HepG2 (cell line): ENCODE measurements around the gene INO80B. TPM values are rescaled to one million over a fixed set of nuclear protein-coding genes. Genes with fewer than 3 reads are reported as not detected.

ENCODE experiments used
- ASH2L ChIP-seq: fragments of 300-600, 200-600 bp; sonication (generic); IDR thresholded peaks from 2 replicates; pipeline ENCODE4 v1.7.0; 2017; ENCODE audit warnings: low read depth, mild to moderate bottlenecking, moderate library complexity, mixed read lengths, low read length; ENCODE audit not compliant: insufficient read length
- BCL6 ChIP-seq: IDR thresholded peaks from 2 replicates; pipeline ENCODE4 v1.6.1; 2016; ENCODE audit warnings: missing genetic modification reagents, missing compliant biosample characterization
- DNMT1 ChIP-seq: sonication (generic); formaldehyde crosslinking; IDR thresholded peaks from 2 replicates; pipeline ENCODE4 v1.5.1; 2020; ENCODE audit warnings: mild to moderate bottlenecking, missing genetic modification reagents
- HNRNPL ChIP-seq: fragments of 200-400 bp; formaldehyde crosslinking; IDR thresholded peaks from 2 replicates; pipeline ENCODE4 v1.6.1; 2017; ENCODE audit warnings: mild to moderate bottlenecking, low read depth, low read length
- ISL2 ChIP-seq: sonication (generic); formaldehyde crosslinking; IDR thresholded peaks from 2 replicates; pipeline ENCODE4 v1.5.0; 2020; ENCODE audit warnings: missing genetic modification reagents
- KDM1A ChIP-seq: IDR thresholded peaks from 2 replicates; pipeline ENCODE4 v1.6.1; 2016; ENCODE audit warnings: missing compliant biosample characterization
- KDM2A ChIP-seq: sonication (generic); formaldehyde crosslinking; IDR thresholded peaks from 2 replicates; pipeline ENCODE4 v1.4.0; 2020; ENCODE audit warnings: low read depth, missing genetic modification reagents, borderline replicate concordance
- KLF15 ChIP-seq: sonication (generic); formaldehyde crosslinking; IDR thresholded peaks from 2 replicates; pipeline ENCODE4 v1.8.1; 2023; ENCODE audit warnings: borderline replicate concordance, mild to moderate bottlenecking, inconsistent platforms, missing genetic modification reagents, mixed read lengths
- NR2F2 ChIP-seq: IDR thresholded peaks from 2 replicates; pipeline ENCODE4 v1.6.1; 2012; ENCODE audit warnings: low read depth, inconsistent platforms, borderline replicate concordance
- ONECUT2 ChIP-seq: sonication (generic); formaldehyde crosslinking; IDR thresholded peaks from 2 replicates; pipeline ENCODE4 v1.4.0; 2020; ENCODE audit warnings: missing genetic modification reagents
- SIN3A ChIP-seq: IDR thresholded peaks from 2 replicates; pipeline ENCODE4 v1.6.1; 2011; ENCODE audit warnings: low read depth, mild to moderate bottlenecking, control low read depth, low read length, borderline replicate concordance
- WIZ ChIP-seq: sonication (generic); formaldehyde crosslinking; IDR thresholded peaks from 2 replicates; pipeline ENCODE4 v1.5.1; 2020; ENCODE audit warnings: mild to moderate bottlenecking, missing genetic modification reagents
- YEATS2 ChIP-seq: sonication (generic); formaldehyde crosslinking; IDR thresholded peaks from 2 replicates; pipeline ENCODE4 v1.4.0; 2020; ENCODE audit warnings: missing genetic modification reagents, borderline replicate concordance
- ZBTB7B ChIP-seq: sonication (generic); formaldehyde crosslinking; IDR thresholded peaks from 2 replicates; pipeline ENCODE4 v1.4.0; 2020; ENCODE audit warnings: missing genetic modification reagents
- ZIK1 ChIP-seq: sonication (generic); formaldehyde crosslinking; IDR thresholded peaks from 2 replicates; pipeline ENCODE4 v1.5.0; 2020; ENCODE audit warnings: mild to moderate bottlenecking, low read depth, missing genetic modification reagents, borderline replicate concordance
- ZNF24 ChIP-seq: fragments of 450-650 bp; IDR thresholded peaks from 2 replicates; pipeline ENCODE4 v1.6.1; 2017; ENCODE audit warnings: antibody characterized with exemption, mild to moderate bottlenecking
- ZNF274 ChIP-seq: sonication (generic); formaldehyde crosslinking; IDR thresholded peaks from 2 replicates; pipeline ENCODE4 v1.5.1; 2020; ENCODE audit warnings: mild to moderate bottlenecking, missing genetic modification reagents
- ZNF333 ChIP-seq: sonication (generic); formaldehyde crosslinking; IDR thresholded peaks from 2 replicates; pipeline ENCODE4 v1.4.0; 2020; ENCODE audit warnings: mild to moderate bottlenecking, missing genetic modification reagents, borderline replicate concordance
- ZNF34 ChIP-seq: sonication (generic); formaldehyde crosslinking; IDR thresholded peaks from 2 replicates; pipeline ENCODE4 v1.4.0; 2020; ENCODE audit warnings: mild to moderate bottlenecking, missing genetic modification reagents, borderline replicate concordance
- ZNF382 ChIP-seq: sonication (generic); formaldehyde crosslinking; IDR thresholded peaks from 2 replicates; pipeline ENCODE4 v1.5.0; 2020; ENCODE audit warnings: missing genetic modification reagents, mild to moderate bottlenecking, borderline replicate concordance
- ZNF441 ChIP-seq: sonication (generic); formaldehyde crosslinking; IDR thresholded peaks from 2 replicates; pipeline ENCODE4 v1.7.0; 2021; ENCODE audit warnings: missing genetic modification reagents, borderline replicate concordance
- ZNF670 ChIP-seq: sonication (generic); formaldehyde crosslinking; IDR thresholded peaks from 2 replicates; pipeline ENCODE4 v1.8.0; 2022; ENCODE audit warnings: mild to moderate bottlenecking, missing genetic modification reagents, borderline replicate concordance
- ZNF720 ChIP-seq: sonication (generic); formaldehyde crosslinking; IDR thresholded peaks from 2 replicates; pipeline ENCODE4 v1.4.0; 2020; ENCODE audit warnings: missing genetic modification reagents
- ZNF780A ChIP-seq: sonication (generic); formaldehyde crosslinking; IDR thresholded peaks from 2 replicates; pipeline ENCODE4 v1.8.0; 2022; ENCODE audit warnings: mild to moderate bottlenecking, missing genetic modification reagents, moderate library complexity
- ZNF792 ChIP-seq: IDR thresholded peaks from 2 replicates; pipeline ENCODE4 v1.6.1; 2016
- polyA plus RNA-seq, 8 experiments: library from polyadenylated mRNA; depleted of rRNA in 3 of 8; stranded (reverse) in 7 of 8; unstranded in 1 of 8; fragments of >200 nt; fragmentation: Illumina TruSeq in 4 of 8; extraction: Trizol in 4 of 8; gene quantifications; 2 replicates each; pipeline versions ENCODE4 v1.2.1 to v1.2.3, GENCODE V29; 2011 to 2016; ENCODE audit warnings: low read depth in 4 of 8, missing spikeins in 1 of 8, mixed read lengths in 1 of 8; ENCODE audit not compliant: insufficient read depth in 1 of 8
- total RNA-seq, 5 experiments: library from RNA; depleted of rRNA; stranded (reverse); fragments of >200 nt; fragmentation: Illumina TruSeq; extraction: Trizol; gene quantifications; 2 replicates each; pipeline ENCODE4 v1.2.3, GENCODE V29; 2016; ENCODE audit warnings: low read depth in 1 of 5
- TF ChIP-seq, protein P1 (sequence below): sonication (generic); formaldehyde crosslinking; IDR thresholded peaks from 2 replicates; pipeline ENCODE4 v1.5.0; 2020; ENCODE audit warnings: missing genetic modification reagents, mild to moderate bottlenecking, borderline replicate concordance
- TF ChIP-seq, protein P2 (sequence below): sonication (generic); formaldehyde crosslinking; IDR thresholded peaks from 2 replicates; pipeline ENCODE4 v1.5.0; 2020; ENCODE audit warnings: missing genetic modification reagents
- TF ChIP-seq, protein P3 (sequence below): sonication (generic); formaldehyde crosslinking; IDR thresholded peaks from 2 replicates; pipeline ENCODE4 v1.8.1; 2023; ENCODE audit warnings: mild to moderate bottlenecking, missing genetic modification reagents

INO80B gene
- total and polyA plus RNA-seq, 2 of the 13 experiments (the other 11 are each of a cell fraction or from before 2014, with no cell fraction given), result 6.2 to 14.5 TPM

DNA sequence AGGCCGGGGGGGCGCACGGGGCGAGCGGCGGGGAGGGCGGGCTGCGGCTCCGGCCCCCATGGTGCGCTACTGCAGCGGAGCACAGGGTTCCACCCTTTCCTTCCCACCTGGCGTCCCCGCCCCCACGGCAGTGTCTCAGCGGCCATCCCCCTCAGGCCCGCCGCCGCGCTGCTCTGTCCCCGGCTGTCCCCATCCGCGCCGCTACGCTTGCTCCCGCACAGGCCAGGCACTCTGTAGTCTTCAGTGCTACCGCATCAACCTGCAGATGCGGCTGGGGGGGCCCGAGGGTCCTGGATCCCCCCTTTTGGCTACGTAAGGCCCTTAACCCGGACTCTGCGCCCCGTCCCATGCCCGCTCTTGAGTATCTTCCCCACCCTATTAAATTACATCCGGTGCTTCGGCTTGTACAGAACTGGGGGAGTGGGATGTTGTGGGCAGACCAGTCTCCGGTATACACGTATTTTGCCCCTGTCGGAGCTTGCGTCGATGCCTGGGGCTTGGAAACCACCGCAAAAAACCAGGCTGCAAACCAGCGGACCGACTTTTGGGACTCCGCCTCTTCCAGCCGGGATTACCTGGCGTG, 2.8 kb downstream of the INO80B start (continued):
- TF ChIP-seq, protein P1, sequence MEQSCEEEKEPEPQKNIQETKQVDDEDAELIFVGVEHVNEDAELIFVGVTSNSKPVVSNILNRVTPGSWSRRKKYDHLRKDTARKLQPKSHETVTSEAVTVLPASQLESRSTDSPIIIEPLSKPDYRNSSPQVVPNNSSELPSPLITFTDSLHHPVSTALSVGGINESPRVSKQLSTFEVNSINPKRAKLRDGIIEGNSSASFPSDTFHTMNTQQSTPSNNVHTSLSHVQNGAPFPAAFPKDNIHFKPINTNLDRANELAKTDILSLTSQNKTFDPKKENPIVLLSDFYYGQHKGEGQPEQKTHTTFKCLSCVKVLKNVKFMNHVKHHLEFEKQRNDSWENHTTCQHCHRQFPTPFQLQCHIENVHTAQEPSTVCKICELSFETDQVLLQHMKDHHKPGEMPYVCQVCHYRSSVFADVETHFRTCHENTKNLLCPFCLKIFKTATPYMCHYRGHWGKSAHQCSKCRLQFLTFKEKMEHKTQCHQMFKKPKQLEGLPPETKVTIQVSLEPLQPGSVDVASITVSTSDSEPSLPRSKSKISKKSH (CRISPR knock-in tag), result peak; percentile 16; the same call in 1 of the 2 replicates
- TF ChIP-seq ZNF670 (CRISPR knock-in tag), result no peak
- 0 out of 2 replicates have a peak, but pooled peaks have one; percentile 25 for TF ChIP-seq WIZ (CRISPR knock-in tag)
- peak; percentile 79 for TF ChIP-seq ZNF441
- TF ChIP-seq ZNF720 (CRISPR knock-in tag), result peak; percentile 21; the same call in 1 of the 2 replicates
- peak; percentile 88 for TF ChIP-seq ASH2L
- peak; percentile 39; the same call in 1 of the 2 replicates for TF ChIP-seq KDM1A (CRISPR knock-in tag)
- TF ChIP-seq ONECUT2 (CRISPR knock-in tag), result 0 out of 2 replicates have a peak, but pooled peaks have one; percentile 40
- TF ChIP-seq, protein P2, sequence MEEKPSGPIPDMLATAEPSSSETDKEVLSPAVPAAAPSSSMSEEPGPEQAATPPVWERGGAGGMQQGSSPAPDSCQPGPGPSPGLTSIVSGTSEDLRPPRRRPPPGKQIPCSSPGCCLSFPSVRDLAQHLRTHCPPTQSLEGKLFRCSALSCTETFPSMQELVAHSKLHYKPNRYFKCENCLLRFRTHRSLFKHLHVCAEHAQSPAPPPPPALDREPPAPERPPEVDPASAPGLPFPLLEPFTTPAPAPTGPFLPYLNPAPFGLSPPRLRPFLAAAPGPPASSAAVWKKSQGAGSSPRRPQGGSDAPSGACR, result peak; percentile 65; the same call in 1 of the 2 replicates
- peak; percentile 90 for TF ChIP-seq ZBTB7B (CRISPR knock-in tag)
- TF ChIP-seq, protein P3, sequence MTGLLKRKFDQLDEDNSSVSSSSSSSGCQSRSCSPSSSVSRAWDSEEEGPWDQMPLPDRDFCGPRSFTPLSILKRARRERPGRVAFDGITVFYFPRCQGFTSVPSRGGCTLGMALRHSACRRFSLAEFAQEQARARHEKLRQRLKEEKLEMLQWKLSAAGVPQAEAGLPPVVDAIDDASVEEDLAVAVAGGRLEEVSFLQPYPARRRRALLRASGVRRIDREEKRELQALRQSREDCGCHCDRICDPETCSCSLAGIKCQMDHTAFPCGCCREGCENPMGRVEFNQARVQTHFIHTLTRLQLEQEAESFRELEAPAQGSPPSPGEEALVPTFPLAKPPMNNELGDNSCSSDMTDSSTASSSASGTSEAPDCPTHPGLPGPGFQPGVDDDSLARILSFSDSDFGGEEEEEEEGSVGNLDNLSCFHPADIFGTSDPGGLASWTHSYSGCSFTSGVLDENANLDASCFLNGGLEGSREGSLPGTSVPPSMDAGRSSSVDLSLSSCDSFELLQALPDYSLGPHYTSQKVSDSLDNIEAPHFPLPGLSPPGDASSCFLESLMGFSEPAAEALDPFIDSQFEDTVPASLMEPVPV (CRISPR knock-in tag), result peak; percentile 94
- TF ChIP-seq ZIK1 (CRISPR knock-in tag), result 0 out of 2 replicates have a peak, but pooled peaks have one; percentile 49
- peak; percentile 47; the same call in 1 of the 2 replicates for TF ChIP-seq YEATS2 (CRISPR knock-in tag)
- peak; percentile 38; the same call in 1 of the 2 replicates for TF ChIP-seq NR2F2
- peak; percentile 24; the same call in 1 of the 2 replicates for TF ChIP-seq BCL6 (CRISPR knock-in tag)
- no peak for TF ChIP-seq ZNF792 (CRISPR knock-in tag)
- TF ChIP-seq KDM2A (CRISPR knock-in tag), result peak; percentile 74; the same call in 1 of the 2 replicates
- TF ChIP-seq ZNF333 (CRISPR knock-in tag), result peak; percentile 30
- peak; percentile 81; the same call in 1 of the 2 replicates for TF ChIP-seq ZNF274
- TF ChIP-seq ISL2, result peak; percentile 54
- no peak for TF ChIP-seq ZNF382
- peak; percentile 58; the same call in 1 of the 2 replicates for TF ChIP-seq ZNF780A
- no peak for TF ChIP-seq ZNF24
- no peak for TF ChIP-seq HNRNPL
- no peak; the same call in 1 of the 2 replicates for TF ChIP-seq KLF15 (CRISPR knock-in tag)
- TF ChIP-seq SIN3A, result peak; percentile 43; the same call in 1 of the 2 replicates
- peak; percentile 68; the same call in 1 of the 2 replicates for TF ChIP-seq DNMT1 (CRISPR knock-in tag)
- peak; percentile 71; the same call in 1 of the 2 replicates for TF ChIP-seq ZNF34
